Measurements from ENCODE around the gene ATE1.

ATE1 gene

GRCh38 chr10:121865554-121865953 lies 62.3 kb downstream of the ATE1 start:
- Histone ChIP-seq H4K20me1 (ENCODE audit: insufficient read depth, low read length) (no peaks in the 10 kb centered on the region), H3K79me2 (ENCODE audit: low read length) (no peaks in the 10 kb centered on the region), H3K27ac (ENCODE audit: low read length) (no peak overlapping the region), H3K9ac (ENCODE audit: low read length) (no peak overlapping the region), H3K4me1 (ENCODE audit: low read length) (no peaks in the 10 kb centered on the region), H3K36me3 (replicated peaks; ENCODE audit: low read depth, low read length) (no peaks in the 10 kb centered on the region), H3K4me3 (ENCODE audit: low read length) (no peak overlapping the region), H2AFZ (ENCODE audit: low read depth, low read length) (no peak overlapping the region), H3K27me3 (ENCODE audit: low read depth, low read length) (no peaks in the 10 kb centered on the region), H3K9me3 (ENCODE audit: insufficient read depth, low read length) (no peaks in the 10 kb centered on the region), H3K4me2 (ENCODE audit: low read length) (no peak overlapping the region)
- TF ChIP-seq EZH2phosphoT487 (IDR thresholded peaks at IDR 0.05; ENCODE audit: low read depth) (no peak), CTCF (IDR thresholded peaks at IDR 0.05; ENCODE audit: low read depth, low read length) (no peak)

DNA sequence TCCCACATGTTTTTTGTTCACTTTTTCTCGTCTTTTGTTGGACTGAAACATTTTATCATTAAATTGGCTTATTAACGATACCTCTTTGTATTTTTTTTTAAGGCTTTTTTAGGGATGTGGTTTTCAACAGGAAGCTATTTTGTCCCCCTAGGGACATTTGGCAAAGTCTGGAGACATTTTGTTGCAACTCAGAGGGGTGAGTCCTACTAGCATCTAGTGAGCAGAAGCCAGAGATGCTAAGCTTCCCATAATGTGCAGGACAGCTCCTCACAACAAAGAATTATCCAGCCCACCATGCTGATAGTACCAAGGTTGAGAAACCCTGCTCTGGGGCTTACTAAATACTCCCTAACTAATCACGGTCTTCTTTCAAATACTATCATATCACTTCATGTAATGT lies 63.2 kb downstream of the ATE1 start:
- no peak overlapping the region for H3K4me3 ChIP-seq (ENCODE audit: low read length)
- H3K9me3 ChIP-seq (ENCODE audit: insufficient read depth, low read length), result no peaks in the 10 kb centered on the region
- TF ChIP-seq CTCF (IDR thresholded peaks at IDR 0.05; ENCODE audit: low read depth, low read length) (no peak), EZH2phosphoT487 (IDR thresholded peaks at IDR 0.05; ENCODE audit: low read depth) (no peak)
- H4K20me1 ChIP-seq (ENCODE audit: insufficient read depth, low read length), result no peaks in the 10 kb centered on the region
- no peak overlapping the region for H3K9ac ChIP-seq (ENCODE audit: low read length)
- H3K4me2 ChIP-seq (ENCODE audit: low read length), result no peak overlapping the region
- H3K4me1 ChIP-seq (ENCODE audit: low read length), result no peaks in the 10 kb centered on the region
- H3K36me3 ChIP-seq (replicated peaks; ENCODE audit: low read depth, low read length), result no peaks in the 10 kb centered on the region
- H3K27ac ChIP-seq (ENCODE audit: low read length), result no peak overlapping the region
- no peak overlapping the region for H2AFZ ChIP-seq (ENCODE audit: low read depth, low read length)
- no peaks in the 10 kb centered on the region for H3K79me2 ChIP-seq (ENCODE audit: low read length)
- H3K27me3 ChIP-seq (ENCODE audit: low read depth, low read length), result no peaks in the 10 kb centered on the region

DNA sequence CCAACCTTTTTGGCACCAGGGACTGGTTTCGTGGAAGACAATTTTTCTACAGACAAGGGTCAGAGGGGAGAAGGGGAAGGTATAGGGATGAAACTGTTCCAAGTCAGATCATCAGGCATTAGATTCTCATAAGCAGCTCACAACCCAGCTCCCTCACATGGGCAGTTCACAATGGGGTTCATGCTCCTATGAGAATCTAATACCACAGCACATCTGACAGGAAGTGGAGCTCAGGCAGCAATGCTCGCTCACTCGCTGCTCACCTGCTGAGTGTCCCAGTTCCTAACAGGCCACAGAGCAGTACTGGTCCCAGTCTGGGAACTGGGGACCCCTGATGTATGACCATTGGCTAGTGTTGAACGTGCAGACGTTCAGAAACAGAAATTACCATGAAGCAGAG lies 63.7 kb downstream of the ATE1 start:
- Histone ChIP-seq H3K36me3 (replicated peaks; ENCODE audit: low read depth, low read length) (no peaks in the 10 kb centered on the region), H2AFZ (ENCODE audit: low read depth, low read length) (no peak overlapping the region), H3K9ac (ENCODE audit: low read length) (no peak overlapping the region), H3K4me3 (ENCODE audit: low read length) (no peak overlapping the region), H3K27me3 (ENCODE audit: low read depth, low read length) (no peaks in the 10 kb centered on the region), H3K9me3 (ENCODE audit: insufficient read depth, low read length) (no peaks in the 10 kb centered on the region), H4K20me1 (ENCODE audit: insufficient read depth, low read length) (no peaks in the 10 kb centered on the region), H3K79me2 (ENCODE audit: low read length) (no peaks in the 10 kb centered on the region), H3K27ac (ENCODE audit: low read length) (no peak overlapping the region), H3K4me2 (ENCODE audit: low read length) (no peak overlapping the region), H3K4me1 (ENCODE audit: low read length) (no peaks in the 10 kb centered on the region)
- TF ChIP-seq CTCF (IDR thresholded peaks at IDR 0.05; ENCODE audit: low read depth, low read length) (no peak), EZH2phosphoT487 (IDR thresholded peaks at IDR 0.05; ENCODE audit: low read depth) (no peak)

- no peak overlapping the region for H3K9ac ChIP-seq (ENCODE audit: low read length)
- no peaks in the 10 kb centered on the region for H4K20me1 ChIP-seq (ENCODE audit: insufficient read depth, low read length)
- H3K27ac ChIP-seq (ENCODE audit: low read length), result no peak overlapping the region
- H3K79me2 ChIP-seq (ENCODE audit: low read length), result no peaks in the 10 kb centered on the region
- no peaks in the 10 kb centered on the region for H3K27me3 ChIP-seq (ENCODE audit: low read depth, low read length)
- H3K4me3 ChIP-seq (ENCODE audit: low read length), result no peak overlapping the region
- TF ChIP-seq CTCF (IDR thresholded peaks at IDR 0.05; ENCODE audit: low read depth, low read length) (no peak), EZH2phosphoT487 (IDR thresholded peaks at IDR 0.05; ENCODE audit: low read depth) (no peak)
- H3K36me3 ChIP-seq (replicated peaks; ENCODE audit: low read depth, low read length), result peaks cover 6% of the 10 kb centered on the region
- no peaks in the 10 kb centered on the region for H3K9me3 ChIP-seq (ENCODE audit: insufficient read depth, low read length)
- H3K4me2 ChIP-seq (ENCODE audit: low read length), result no peak overlapping the region
- no peaks in the 10 kb centered on the region for H3K4me1 ChIP-seq (ENCODE audit: low read length)
- no peak overlapping the region for H2AFZ ChIP-seq (ENCODE audit: low read depth, low read length)
Measured at GRCh38 chr10:121862649-121863048, 65.2 kb downstream of the ATE1 start.
